AG04449 (cell line): ENCODE data around the gene PFDN2.

Experiments
- CTCF ChIA-PET: fragments of 350-600 bp; formaldehyde crosslinking; extraction: SDS; loops from one replicate; lab custom pipeline; 2021; ENCODE audit warnings: antibody characterized with exemption; lab: Yijun Ruan, JAX
- POLR2A ChIA-PET: fragments of 400-600, 350-600 bp; formaldehyde crosslinking; extraction: SDS; loops from one replicate; lab custom pipeline; 2020; ENCODE audit warnings: antibody characterized with exemption, inconsistent platforms; lab: Yijun Ruan, JAX
- DNase-seq: peaks from one replicate; pipeline ENCODE4 v3.0.0-alpha.2; 2010; ENCODE audit warnings: low read depth, low spot score
- H3K4me3 ChIP-seq: 2 replicates; pipeline ENCODE4 v1.5.1; 2011; ENCODE audit warnings: low read depth, mild to moderate bottlenecking, control low read depth, low read length
- TF ChIP-seq, protein P1 (sequence below): IDR thresholded peaks from one replicate; pipeline ENCODE4 v1.5.1; 2011; ENCODE audit warnings: mild to moderate bottlenecking, moderate library complexity, low read length, control low read depth, inconsistent platforms; ENCODE audit not compliant: insufficient read depth; ENCODE audit errors: missing control alignments

PFDN2 gene

GRCh38 chr1:161145832-161146231, 28.0 kb upstream of the PFDN2 start:
- CTCF ChIA-PET = no interaction called here
- H3K4me3 ChIP-seq = no peak overlapping the region

GRCh38 chr1:161140755-161141400, 23.0 kb upstream of the PFDN2 start:
- no peak for DNase-seq
- CTCF ChIA-PET = interaction anchor here (0.8 to 12.2 kb wide), 11 partner anchors 8 to 306 kb away, joined by 3 to 147 read pairs (median 5); partner anchors contain the start of genes KLHDC9 and USF1
- H3K4me3 ChIP-seq = no peak overlapping the region
- TF ChIP-seq, protein P1, sequence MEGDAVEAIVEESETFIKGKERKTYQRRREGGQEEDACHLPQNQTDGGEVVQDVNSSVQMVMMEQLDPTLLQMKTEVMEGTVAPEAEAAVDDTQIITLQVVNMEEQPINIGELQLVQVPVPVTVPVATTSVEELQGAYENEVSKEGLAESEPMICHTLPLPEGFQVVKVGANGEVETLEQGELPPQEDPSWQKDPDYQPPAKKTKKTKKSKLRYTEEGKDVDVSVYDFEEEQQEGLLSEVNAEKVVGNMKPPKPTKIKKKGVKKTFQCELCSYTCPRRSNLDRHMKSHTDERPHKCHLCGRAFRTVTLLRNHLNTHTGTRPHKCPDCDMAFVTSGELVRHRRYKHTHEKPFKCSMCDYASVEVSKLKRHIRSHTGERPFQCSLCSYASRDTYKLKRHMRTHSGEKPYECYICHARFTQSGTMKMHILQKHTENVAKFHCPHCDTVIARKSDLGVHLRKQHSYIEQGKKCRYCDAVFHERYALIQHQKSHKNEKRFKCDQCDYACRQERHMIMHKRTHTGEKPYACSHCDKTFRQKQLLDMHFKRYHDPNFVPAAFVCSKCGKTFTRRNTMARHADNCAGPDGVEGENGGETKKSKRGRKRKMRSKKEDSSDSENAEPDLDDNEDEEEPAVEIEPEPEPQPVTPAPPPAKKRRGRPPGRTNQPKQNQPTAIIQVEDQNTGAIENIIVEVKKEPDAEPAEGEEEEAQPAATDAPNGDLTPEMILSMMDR = no peak
- POLR2A ChIA-PET = interaction anchor here (0.9 kb wide), 1 partner anchor 8 kb away, joined by 4 read pairs; no protein-coding TSS in a partner anchor

More at GRCh38 chr1:161145832-161146231, 28.0 kb upstream of the PFDN2 start:
- no peak for DNase-seq
- POLR2A ChIA-PET = no interaction called here
- TF ChIP-seq, protein P1 = no peak

GRCh38 chr1:161139766-161140165, 21.9 kb upstream of the PFDN2 start:
- ChIA-PET POLR2A (no interaction called here), CTCF (interaction anchor here (0.6 to 12.2 kb wide), 12 partner anchors 9 to 303 kb away, joined by 3 to 147 read pairs (median 6); partner anchors contain the start of genes KLHDC9, UFC1 and USF1)
- DNase-seq = no peak
- no peak overlapping the region for H3K4me3 ChIP-seq
- TF ChIP-seq, protein P1 = peak; percentile 34

DNA sequence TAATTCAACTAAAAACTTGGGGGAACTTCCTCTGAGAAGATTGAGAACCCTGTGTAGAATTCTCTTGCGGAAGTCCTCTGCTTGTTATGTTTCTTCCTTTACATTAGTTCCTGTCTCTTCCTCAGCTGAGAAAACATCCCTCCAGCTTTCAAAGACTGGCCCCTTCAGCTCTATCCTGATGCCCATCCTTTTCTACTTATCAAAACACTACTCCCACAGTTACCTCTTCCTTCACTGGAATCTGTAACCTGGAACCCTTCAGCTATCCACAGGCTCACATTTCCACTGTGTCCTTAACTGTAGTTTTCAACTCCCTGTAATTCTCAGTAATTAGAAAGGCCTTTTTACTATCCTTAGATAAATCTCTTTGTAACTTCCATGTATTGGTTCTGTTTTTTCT, 20.6 kb upstream of the PFDN2 start:
- CTCF ChIA-PET = interaction anchor here (0.6 to 12.2 kb wide), 12 partner anchors 10 to 303 kb away, joined by 3 to 147 read pairs (median 6); partner anchors contain the start of genes KLHDC9, UFC1 and USF1
- no peak for DNase-seq
- no peak overlapping the region for H3K4me3 ChIP-seq
- POLR2A ChIA-PET = interaction anchor here (1.0 to 1.2 kb wide), 2 partner anchors 15 to 94 kb away, joined by 3 read pairs; partner anchors contain the start of gene UFC1
- TF ChIP-seq, protein P1 = no peak

GRCh38 chr1:161137881-161138280, 20.0 kb upstream of the PFDN2 start:
- DNase-seq = no peak
- TF ChIP-seq, protein P1 = no peak
- CTCF ChIA-PET = interaction anchor here (0.6 to 12.2 kb wide), 13 partner anchors 10 to 304 kb away, joined by 3 to 147 read pairs (median 6); partner anchors contain the start of genes KLHDC9, UFC1 and USF1
- POLR2A ChIA-PET = interaction anchor here (1.0 to 1.2 kb wide), 2 partner anchors 15 to 93 kb away, joined by 3 read pairs; partner anchors contain the start of gene UFC1
- H3K4me3 ChIP-seq = no peak overlapping the region
